Endothelial cell of umbilical vein (primary cell): Measurements from ENCODE around the gene DENND1A.

Experiments
- EZH2 ChIP-seq: IDR thresholded peaks from 2 replicates; pipeline ENCODE4 v1.6.1; 2012; ENCODE audit warnings: borderline replicate concordance, low read depth, mild to moderate bottlenecking, moderate library complexity, low read length, inconsistent platforms; ENCODE audit not compliant: severe bottlenecking
- FOS ChIP-seq: IDR thresholded peaks from 2 replicates; pipeline ENCODE4 v1.6.1; 2011; ENCODE audit warnings: mild to moderate bottlenecking, low read length, moderate library complexity, borderline replicate concordance; ENCODE audit not compliant: insufficient read depth
- GATA2 ChIP-seq: IDR thresholded peaks from 2 replicates; pipeline ENCODE4 v1.7.0; 2011; ENCODE audit warnings: low read depth, mild to moderate bottlenecking, moderate library complexity, mixed read lengths, low read length; ENCODE audit not compliant: insufficient read length, insufficient read depth
- JUN ChIP-seq: IDR thresholded peaks from 2 replicates; pipeline ENCODE4 v1.6.1; 2011; ENCODE audit warnings: borderline replicate concordance, low read depth; ENCODE audit not compliant: insufficient read length, insufficient read depth
- MYC ChIP-seq: IDR thresholded peaks from one replicate; pipeline ENCODE4 v1.6.1; 2011; ENCODE audit warnings: mild to moderate bottlenecking, low read depth, low read length
- POLR2A ChIP-seq: IDR thresholded peaks from 2 replicates; pipeline ENCODE4 v1.6.1; 2012; ENCODE audit warnings: low read depth, mild to moderate bottlenecking, control low read depth, low read length
- POLR2AphosphoS5 ChIP-seq: IDR thresholded peaks from 2 replicates; pipeline ENCODE4 v1.6.1; 2012; ENCODE audit warnings: low read depth, mild to moderate bottlenecking, control low read depth, low read length, moderate library complexity; ENCODE audit not compliant: insufficient read depth
- TF ChIP-seq, protein P1 (sequence below), 2 donors: IDR thresholded peaks; 1 replicate in 1 of 2; 2 replicates in 1 of 2; pipeline ENCODE4 v1.5.1; 2011; ENCODE audit warnings: low read length in 2 of 2, mild to moderate bottlenecking in 2 of 2, moderate library complexity in 2 of 2, control low read depth in 1 of 2, inconsistent platforms in 1 of 2, low read depth in 1 of 2; ENCODE audit not compliant: insufficient read depth in 1 of 2; ENCODE audit errors: extremely low read depth in 1 of 2
- TF ChIP-seq, protein P2 (sequence below): IDR thresholded peaks from 2 replicates; pipeline ENCODE4 v1.6.1; 2011; ENCODE audit not compliant: insufficient read depth, insufficient read length

DNA sequence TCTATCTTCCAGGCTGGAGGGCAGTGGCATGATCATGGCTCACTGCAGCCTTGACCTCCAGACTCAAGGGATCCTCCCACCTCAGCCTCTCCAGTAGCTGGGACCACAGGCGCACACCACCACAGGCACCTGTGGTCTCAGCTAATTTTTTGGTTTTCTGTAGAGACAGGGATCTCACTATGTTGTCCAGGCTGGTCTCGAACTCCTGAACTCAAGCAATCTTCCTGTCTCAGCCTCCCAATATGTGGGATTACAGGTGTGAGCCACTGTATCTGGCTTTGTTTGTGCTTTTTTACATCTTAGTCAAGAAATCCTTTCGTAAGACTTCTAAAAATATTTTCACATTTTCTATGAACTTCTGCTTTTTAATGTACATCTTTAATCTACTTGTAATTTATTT, 116.9 kb downstream of the DENND1A start:
- TF ChIP-seq, protein P1, sequence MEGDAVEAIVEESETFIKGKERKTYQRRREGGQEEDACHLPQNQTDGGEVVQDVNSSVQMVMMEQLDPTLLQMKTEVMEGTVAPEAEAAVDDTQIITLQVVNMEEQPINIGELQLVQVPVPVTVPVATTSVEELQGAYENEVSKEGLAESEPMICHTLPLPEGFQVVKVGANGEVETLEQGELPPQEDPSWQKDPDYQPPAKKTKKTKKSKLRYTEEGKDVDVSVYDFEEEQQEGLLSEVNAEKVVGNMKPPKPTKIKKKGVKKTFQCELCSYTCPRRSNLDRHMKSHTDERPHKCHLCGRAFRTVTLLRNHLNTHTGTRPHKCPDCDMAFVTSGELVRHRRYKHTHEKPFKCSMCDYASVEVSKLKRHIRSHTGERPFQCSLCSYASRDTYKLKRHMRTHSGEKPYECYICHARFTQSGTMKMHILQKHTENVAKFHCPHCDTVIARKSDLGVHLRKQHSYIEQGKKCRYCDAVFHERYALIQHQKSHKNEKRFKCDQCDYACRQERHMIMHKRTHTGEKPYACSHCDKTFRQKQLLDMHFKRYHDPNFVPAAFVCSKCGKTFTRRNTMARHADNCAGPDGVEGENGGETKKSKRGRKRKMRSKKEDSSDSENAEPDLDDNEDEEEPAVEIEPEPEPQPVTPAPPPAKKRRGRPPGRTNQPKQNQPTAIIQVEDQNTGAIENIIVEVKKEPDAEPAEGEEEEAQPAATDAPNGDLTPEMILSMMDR (IDR thresholded peaks at IDR 0.05; ENCODE audit: extremely low read depth in 1 of 2, insufficient read depth in 1 of 2, low read depth in 1 of 2, low read length in 2 of 2), result no peak
- TF ChIP-seq, protein P2, sequence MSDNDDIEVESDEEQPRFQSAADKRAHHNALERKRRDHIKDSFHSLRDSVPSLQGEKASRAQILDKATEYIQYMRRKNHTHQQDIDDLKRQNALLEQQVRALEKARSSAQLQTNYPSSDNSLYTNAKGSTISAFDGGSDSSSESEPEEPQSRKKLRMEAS, result no peak
- TF ChIP-seq POLR2AphosphoS5, result no peak
- TF ChIP-seq POLR2A, result no peak
- TF ChIP-seq FOS, result no peak
- TF ChIP-seq EZH2, result no peak
- TF ChIP-seq JUN, result no peak
- no peak for TF ChIP-seq MYC
- TF ChIP-seq GATA2, result no peak
